Choroid plexus epithelial cell (primary cell): ENCODE data around the gene GCSH.

Source experiments
- DNase-seq: peaks from one replicate; pipeline ENCODE4 v3.0.0-alpha.2; 2010; ENCODE audit warnings: low read depth
- H3K4me3 ChIP-seq: 2 replicates; pipeline ENCODE4 v1.5.1; 2011; ENCODE audit warnings: low read depth, mild to moderate bottlenecking, control low read depth, low read length, moderate library complexity
- TF ChIP-seq, protein P1 (sequence below): conservative IDR thresholded peaks from 2 replicates; pipeline ENCODE4 v1.5.1; 2011; ENCODE audit warnings: low read depth, mild to moderate bottlenecking, control low read depth, inconsistent platforms, low read length, moderate library complexity

The GCSH gene

DNA sequence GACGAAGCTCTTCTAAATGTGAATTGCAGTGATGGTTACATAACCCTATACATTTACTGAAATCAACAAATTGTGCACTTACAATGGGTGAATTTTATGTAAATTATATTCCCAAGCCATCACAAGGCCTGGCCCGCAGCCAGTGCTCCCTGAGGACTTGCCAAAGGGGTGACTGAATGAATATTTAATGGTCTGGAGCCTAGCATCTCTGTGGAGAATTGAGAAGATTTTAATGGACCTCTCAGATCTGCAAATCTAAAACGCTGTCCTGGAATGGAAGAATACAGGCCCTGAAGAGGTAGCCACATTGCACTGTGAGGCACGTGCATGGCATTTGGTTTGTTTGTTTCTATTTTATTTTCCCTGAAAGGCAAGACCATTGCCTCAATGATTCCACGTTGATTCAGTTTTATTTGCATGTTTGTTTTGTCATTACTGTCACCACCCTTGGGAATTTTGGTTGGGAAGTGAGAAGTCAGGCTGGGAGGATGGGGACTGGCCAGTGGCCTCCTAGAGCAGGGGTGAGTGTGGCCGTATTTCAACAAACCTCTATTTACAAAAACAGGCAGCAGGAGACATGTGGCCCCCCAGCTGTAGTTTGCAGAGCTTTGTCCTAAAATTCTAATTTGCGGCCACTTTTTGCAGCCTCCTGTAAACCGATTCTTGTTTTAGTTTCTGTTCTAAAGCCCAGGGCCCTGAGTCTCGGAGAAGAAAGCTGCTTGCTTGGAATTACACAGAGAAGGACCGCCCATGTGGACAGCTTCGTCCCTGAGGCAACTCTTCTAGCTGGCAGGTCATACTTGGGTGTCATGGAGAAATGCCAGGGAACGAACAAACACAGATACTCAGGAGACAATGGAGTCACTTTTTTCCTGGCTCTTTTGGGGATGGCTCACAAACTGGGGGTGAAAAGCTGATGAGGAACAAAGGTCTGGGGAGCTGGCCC is 40.5 kb upstream of the GCSH start:
- peak; percentile 58 for DNase-seq
- H3K4me3 ChIP-seq = peak overlapping the region; percentile 2
- TF ChIP-seq, protein P1, sequence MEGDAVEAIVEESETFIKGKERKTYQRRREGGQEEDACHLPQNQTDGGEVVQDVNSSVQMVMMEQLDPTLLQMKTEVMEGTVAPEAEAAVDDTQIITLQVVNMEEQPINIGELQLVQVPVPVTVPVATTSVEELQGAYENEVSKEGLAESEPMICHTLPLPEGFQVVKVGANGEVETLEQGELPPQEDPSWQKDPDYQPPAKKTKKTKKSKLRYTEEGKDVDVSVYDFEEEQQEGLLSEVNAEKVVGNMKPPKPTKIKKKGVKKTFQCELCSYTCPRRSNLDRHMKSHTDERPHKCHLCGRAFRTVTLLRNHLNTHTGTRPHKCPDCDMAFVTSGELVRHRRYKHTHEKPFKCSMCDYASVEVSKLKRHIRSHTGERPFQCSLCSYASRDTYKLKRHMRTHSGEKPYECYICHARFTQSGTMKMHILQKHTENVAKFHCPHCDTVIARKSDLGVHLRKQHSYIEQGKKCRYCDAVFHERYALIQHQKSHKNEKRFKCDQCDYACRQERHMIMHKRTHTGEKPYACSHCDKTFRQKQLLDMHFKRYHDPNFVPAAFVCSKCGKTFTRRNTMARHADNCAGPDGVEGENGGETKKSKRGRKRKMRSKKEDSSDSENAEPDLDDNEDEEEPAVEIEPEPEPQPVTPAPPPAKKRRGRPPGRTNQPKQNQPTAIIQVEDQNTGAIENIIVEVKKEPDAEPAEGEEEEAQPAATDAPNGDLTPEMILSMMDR = no peak

GRCh38 chr16:81130126-81130525 is 33.9 kb upstream of the GCSH start:
- no peak for DNase-seq
- no peak overlapping the region for H3K4me3 ChIP-seq
- TF ChIP-seq, protein P1 = no peak

GRCh38 chr16:81128726-81129524 is 32.7 kb upstream of the GCSH start:
- DNase-seq = no peak
- TF ChIP-seq, protein P1 = no peak
- H3K4me3 ChIP-seq = no peak overlapping the region

DNA sequence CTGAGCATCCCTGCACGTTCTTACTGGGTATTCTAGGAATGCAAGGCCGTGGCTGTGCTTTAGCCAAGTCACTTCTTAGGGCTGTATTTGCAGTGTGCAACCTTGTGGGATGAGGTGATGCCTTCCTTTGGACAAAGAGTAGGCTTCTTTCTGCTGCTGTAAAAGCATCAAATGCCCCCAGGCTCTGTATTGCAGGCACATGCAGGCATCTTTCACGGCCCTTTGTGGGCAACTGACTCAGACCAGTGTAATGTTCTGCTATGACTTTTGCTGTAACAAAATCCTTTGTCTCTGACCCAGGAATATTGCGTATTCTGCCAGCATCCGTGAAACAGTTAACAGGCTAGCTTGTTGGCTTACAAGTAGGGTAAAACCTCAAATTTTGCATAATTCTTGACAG is 30.9 kb upstream of the GCSH start:
- peak; percentile 11 for DNase-seq
- H3K4me3 ChIP-seq = no peak overlapping the region
- TF ChIP-seq, protein P1 = no peak

GRCh38 chr16:81123092-81123852 is 27.1 kb upstream of the GCSH start:
- TF ChIP-seq, protein P1 = no peak
- DNase-seq = no peak
- no peak overlapping the region for H3K4me3 ChIP-seq

GRCh38 chr16:81121474-81121990 is 25.3 kb upstream of the GCSH start:
- DNase-seq = no peak
- TF ChIP-seq, protein P1 = no peak
- H3K4me3 ChIP-seq = no peak overlapping the region
